SK-N-SH (cell line): Measurements from ENCODE around the gene RAP2C. TPM values are rescaled to one million over a fixed set of nuclear protein-coding genes. Genes with fewer than 3 reads are reported as not detected.

Experiments used
- CTCF ChIA-PET: fragments of 300-600, 350-600 bp; formaldehyde crosslinking; extraction: SDS; loops from one replicate; lab custom pipeline; 2021; lab: Yijun Ruan, JAX
- POLR2A ChIA-PET: fragments of 350-600 bp; sonication (Branson Sonifier 250); formaldehyde crosslinking; extraction: SDS; loops from one replicate; lab custom pipeline; 2020; ENCODE audit warnings: antibody characterized with exemption, inconsistent platforms; lab: Yijun Ruan, JAX
- DNase-seq: peaks from one replicate; pipeline ENCODE4 v3.0.0; 2012
- H2AFZ ChIP-seq: fragments of 200-600 bp; sonication (generic); 2 replicates; pipeline ENCODE4 v1.8.1; 2016; ENCODE audit warnings: antibody characterized with exemption, mild to moderate bottlenecking, low read depth
- H3F3A ChIP-seq: fragments of 200-600 bp; sonication (generic); replicated peaks from 2 replicates; pipeline ENCODE3; 2016; ENCODE audit warnings: antibody characterized with exemption, mild to moderate bottlenecking; ENCODE audit not compliant: insufficient read depth
- H3K27ac ChIP-seq, 2 experiments: fragments of 200-500 bp in 1 of 2; fragments of 200-600 bp in 1 of 2; sonication (Bioruptor generic) in 1 of 2; sonication (generic), shearing (Covaris generic) in 1 of 2; 2 replicates each; pipeline versions ENCODE4 v1.5.1 to v1.6.1; 2014 to 2016; ENCODE audit warnings: low read depth in 2 of 2, inconsistent platforms in 1 of 2, low read length in 1 of 2, mild to moderate bottlenecking in 1 of 2, mixed read lengths in 1 of 2
- H3K27me3 ChIP-seq: fragments of 200-600 bp; sonication (generic), shearing (Covaris generic); 2 replicates; pipeline ENCODE4 v1.6.1; 2016; ENCODE audit warnings: mixed run types; ENCODE audit not compliant: insufficient read depth
- H3K36me3 ChIP-seq, 2 experiments: fragments of 200-500 bp in 1 of 2; fragments of 200-600 bp in 1 of 2; sonication (Bioruptor generic) in 1 of 2; sonication (generic) in 1 of 2; replicated peaks in 1 of 2; 2 replicates each; pipeline versions ENCODE3 to v1.5.1; 2014 to 2016; ENCODE audit warnings: low read length in 1 of 2, mild to moderate bottlenecking in 1 of 2; ENCODE audit not compliant: insufficient read depth in 2 of 2, control insufficient read depth in 1 of 2
- H3K4me1 ChIP-seq, 2 experiments: fragments of 200-500 bp in 1 of 2; fragments of 200-600 bp in 1 of 2; sonication (Bioruptor generic) in 1 of 2; sonication (generic), shearing (Covaris generic) in 1 of 2; 2 replicates each; pipeline versions ENCODE4 v1.5.1 to v1.6.1; 2014 to 2016; ENCODE audit warnings: low read depth in 1 of 2, low read length in 1 of 2, mixed run types in 1 of 2; ENCODE audit not compliant: insufficient read depth in 2 of 2, control insufficient read depth in 1 of 2
- H3K4me2 ChIP-seq: fragments of 200-600 bp; sonication (generic), shearing (Covaris generic); 2 replicates; pipeline ENCODE4 v1.6.1; 2017; ENCODE audit warnings: mixed run types
- H3K4me3 ChIP-seq, 2 experiments: fragments of 200-500 bp in 1 of 2; fragments of 200-600 bp in 1 of 2; sonication (Bioruptor generic) in 1 of 2; sonication (generic), shearing (Covaris generic) in 1 of 2; 2 replicates each; pipeline versions ENCODE4 v1.5.1 to v1.8.1; 2014 to 2016; ENCODE audit warnings: low read depth in 2 of 2, inconsistent platforms in 1 of 2, low read length in 1 of 2, mild to moderate bottlenecking in 1 of 2, mixed read lengths in 1 of 2, moderate library complexity in 1 of 2
- H3K79me2 ChIP-seq: fragments of 200-600 bp; sonication (generic); 2 replicates; pipeline ENCODE4 v1.8.1; 2017; ENCODE audit warnings: mild to moderate bottlenecking; ENCODE audit not compliant: insufficient read depth
- H3K9ac ChIP-seq: fragments of 200-600 bp; sonication (generic); 2 replicates; pipeline ENCODE4 v1.6.1; 2017; ENCODE audit warnings: mixed run types
- H3K9me2 ChIP-seq: fragments of 200-600 bp; sonication (generic); 2 replicates; pipeline ENCODE4 v1.6.1; 2017; ENCODE audit warnings: mixed run types
- H3K9me3 ChIP-seq: fragments of 200-600 bp; sonication (generic); 2 replicates; pipeline ENCODE4 v1.6.1; 2017; ENCODE audit warnings: mixed run types, mild to moderate bottlenecking, moderate library complexity
- H4K20me1 ChIP-seq: fragments of 200-600 bp; sonication (generic); 2 replicates; pipeline ENCODE4 v1.6.1; 2017; ENCODE audit warnings: mild to moderate bottlenecking, mixed run types; ENCODE audit not compliant: insufficient read depth
- ELF1 ChIP-seq: IDR thresholded peaks from 2 replicates; pipeline ENCODE4 v1.4.0; 2012
- EP300 ChIP-seq, 2 experiments: IDR thresholded peaks; 2 replicates each; pipeline versions ENCODE4 v1.4.0 to v1.6.1; 2012; ENCODE audit warnings: borderline replicate concordance in 1 of 2, low read depth in 1 of 2, low read length in 1 of 2
- GABPA ChIP-seq: IDR thresholded peaks from 2 replicates; pipeline ENCODE4 v1.4.0; 2012; ENCODE audit warnings: low read depth, mild to moderate bottlenecking
- GATA2 ChIP-seq: sonication (generic); formaldehyde crosslinking; IDR thresholded peaks from 2 replicates; pipeline ENCODE4 v1.5.0; 2020; ENCODE audit warnings: mild to moderate bottlenecking, missing genetic modification reagents
- JUND ChIP-seq: IDR thresholded peaks from 2 replicates; pipeline ENCODE4 v1.4.0; 2012
- POLR2AphosphoS5 ChIP-seq: IDR thresholded peaks from 2 replicates; pipeline ENCODE4 v1.6.1; 2012; ENCODE audit warnings: low read depth, low read length
- RCOR1 ChIP-seq: fragments of 150-350 bp; IDR thresholded peaks from 2 replicates; pipeline ENCODE4 v1.6.1; 2017; ENCODE audit warnings: antibody characterized with exemption, low read length
- RXRA ChIP-seq: IDR thresholded peaks from 2 replicates; pipeline ENCODE4 v1.4.0; 2012; ENCODE audit warnings: low read depth, mild to moderate bottlenecking, borderline replicate concordance
- SMC3 ChIP-seq: IDR thresholded peaks from 2 replicates; pipeline ENCODE4 v1.6.1; 2012; ENCODE audit warnings: low read depth, low read length, improper control_type of control experiment
- TCF12 ChIP-seq: IDR thresholded peaks from 2 replicates; pipeline ENCODE4 v1.4.0; 2012
- USF2 ChIP-seq: fragments of 150-350 bp; IDR thresholded peaks from 2 replicates; pipeline ENCODE4 v1.6.1; 2017; ENCODE audit warnings: antibody characterized with exemption, low read length, low read depth, borderline replicate concordance
- WGBS: methylation state at CpG from one replicate; pipeline ENCODE4 v1.1.6; 2017; ENCODE audit warnings: low lambda C conversion rate; 5-methylcytosine and 5-hydroxymethylcytosine counted together
- polyA plus RNA-seq, 3 experiments: library from polyadenylated mRNA; depleted of rRNA; stranded (reverse); fragments of >200 nt; gene quantifications; 2 replicates each; pipeline ENCODE4 v1.2.3, GENCODE V29; 2012
- TF ChIP-seq, protein P1 (sequence below): IDR thresholded peaks from 2 replicates; pipeline ENCODE4; 2012
- TF ChIP-seq, protein P2 (sequence below): IDR thresholded peaks from 2 replicates; pipeline ENCODE4 v1.4.0; 2012; ENCODE audit warnings: low read depth
- TF ChIP-seq, protein P3 (sequence below): IDR thresholded peaks from 2 replicates; pipeline ENCODE4 v1.6.1; 2012; ENCODE audit warnings: mild to moderate bottlenecking, low read depth, low read length, moderate library complexity

The RAP2C gene
- polyA plus RNA-seq, 1 of the 3 experiments (the other 2 are of a cell fraction), result 5.5 TPM

DNA sequence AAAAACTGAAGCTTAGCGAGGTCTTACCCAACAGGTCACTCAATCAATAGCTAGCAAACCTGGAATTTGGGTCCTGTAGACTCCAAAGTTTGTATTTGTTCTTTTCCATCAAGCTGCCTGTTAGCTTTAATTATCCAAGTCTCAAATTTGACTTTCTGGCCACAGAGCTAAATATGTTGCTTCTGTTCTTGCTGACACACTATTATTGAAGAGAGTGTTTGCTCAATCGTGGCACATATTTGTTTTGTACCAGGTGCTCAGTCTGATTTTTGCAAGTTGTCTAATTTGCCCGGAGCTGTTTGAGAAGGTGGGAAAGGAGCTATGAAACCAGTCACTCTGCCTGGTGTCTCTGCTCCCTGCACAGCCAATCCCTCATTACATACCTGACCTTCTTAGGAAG lies 49.7 kb downstream of the RAP2C start:
- Histone ChIP-seq H3K27ac (no peak overlapping the region), H3K9me3 (peaks cover 7% of the 10 kb centered on the region; the same call in 1 of the 2 replicates), H3K4me3 (no peak overlapping the region), H4K20me1 (no peaks in the 10 kb centered on the region), H3K9ac (no peak overlapping the region), H3K79me2 (no peaks in the 10 kb centered on the region), H3K9me2 (no peaks in the 10 kb centered on the region), H3K4me2 (no peak overlapping the region), H3K4me1 (peaks cover 0 to 3% of the 10 kb centered on the region in 2 experiments; a peak in 1 of 4 replicates), H3F3A (no peaks in the 10 kb centered on the region), H2AFZ (no peak overlapping the region), H3K36me3 (no peaks in the 10 kb centered on the region), H3K27me3 (no peaks in the 10 kb centered on the region; the same call in 1 of the 2 replicates)
- DNase-seq, result no peak
- WGBS, result 19% methylated on average over 3 of the region's 3 CpGs
- ChIA-PET CTCF (interaction anchor here (0.5 to 1.3 kb wide), 2 partner anchors 39 to 98 kb away, joined by 3 read pairs; no protein-coding TSS in a partner anchor), POLR2A (no interaction called here)
- TF ChIP-seq POLR2AphosphoS5 (no peak), ELF1 (no peak), SMC3 (no peak), TCF12 (no peak), USF2 (no peak), JUND (no peak), EP300 (IDR thresholded peaks at IDR 0.05; ENCODE audit: borderline replicate concordance in 1 of 2, low read depth in 1 of 2, low read length in 1 of 2) (no peak), GATA2 (CRISPR knock-in tag) (no peak), RXRA (no peak), GABPA (no peak), RCOR1 (no peak)
- TF ChIP-seq, protein P1, sequence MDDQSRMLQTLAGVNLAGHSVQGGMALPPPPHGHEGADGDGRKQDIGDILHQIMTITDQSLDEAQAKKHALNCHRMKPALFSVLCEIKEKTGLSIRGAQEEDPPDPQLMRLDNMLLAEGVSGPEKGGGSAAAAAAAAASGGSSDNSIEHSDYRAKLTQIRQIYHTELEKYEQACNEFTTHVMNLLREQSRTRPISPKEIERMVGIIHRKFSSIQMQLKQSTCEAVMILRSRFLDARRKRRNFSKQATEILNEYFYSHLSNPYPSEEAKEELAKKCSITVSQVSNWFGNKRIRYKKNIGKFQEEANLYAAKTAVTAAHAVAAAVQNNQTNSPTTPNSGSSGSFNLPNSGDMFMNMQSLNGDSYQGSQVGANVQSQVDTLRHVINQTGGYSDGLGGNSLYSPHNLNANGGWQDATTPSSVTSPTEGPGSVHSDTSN, result no peak
- TF ChIP-seq, protein P2, sequence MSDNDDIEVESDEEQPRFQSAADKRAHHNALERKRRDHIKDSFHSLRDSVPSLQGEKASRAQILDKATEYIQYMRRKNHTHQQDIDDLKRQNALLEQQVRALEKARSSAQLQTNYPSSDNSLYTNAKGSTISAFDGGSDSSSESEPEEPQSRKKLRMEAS, result no peak
- TF ChIP-seq, protein P3, sequence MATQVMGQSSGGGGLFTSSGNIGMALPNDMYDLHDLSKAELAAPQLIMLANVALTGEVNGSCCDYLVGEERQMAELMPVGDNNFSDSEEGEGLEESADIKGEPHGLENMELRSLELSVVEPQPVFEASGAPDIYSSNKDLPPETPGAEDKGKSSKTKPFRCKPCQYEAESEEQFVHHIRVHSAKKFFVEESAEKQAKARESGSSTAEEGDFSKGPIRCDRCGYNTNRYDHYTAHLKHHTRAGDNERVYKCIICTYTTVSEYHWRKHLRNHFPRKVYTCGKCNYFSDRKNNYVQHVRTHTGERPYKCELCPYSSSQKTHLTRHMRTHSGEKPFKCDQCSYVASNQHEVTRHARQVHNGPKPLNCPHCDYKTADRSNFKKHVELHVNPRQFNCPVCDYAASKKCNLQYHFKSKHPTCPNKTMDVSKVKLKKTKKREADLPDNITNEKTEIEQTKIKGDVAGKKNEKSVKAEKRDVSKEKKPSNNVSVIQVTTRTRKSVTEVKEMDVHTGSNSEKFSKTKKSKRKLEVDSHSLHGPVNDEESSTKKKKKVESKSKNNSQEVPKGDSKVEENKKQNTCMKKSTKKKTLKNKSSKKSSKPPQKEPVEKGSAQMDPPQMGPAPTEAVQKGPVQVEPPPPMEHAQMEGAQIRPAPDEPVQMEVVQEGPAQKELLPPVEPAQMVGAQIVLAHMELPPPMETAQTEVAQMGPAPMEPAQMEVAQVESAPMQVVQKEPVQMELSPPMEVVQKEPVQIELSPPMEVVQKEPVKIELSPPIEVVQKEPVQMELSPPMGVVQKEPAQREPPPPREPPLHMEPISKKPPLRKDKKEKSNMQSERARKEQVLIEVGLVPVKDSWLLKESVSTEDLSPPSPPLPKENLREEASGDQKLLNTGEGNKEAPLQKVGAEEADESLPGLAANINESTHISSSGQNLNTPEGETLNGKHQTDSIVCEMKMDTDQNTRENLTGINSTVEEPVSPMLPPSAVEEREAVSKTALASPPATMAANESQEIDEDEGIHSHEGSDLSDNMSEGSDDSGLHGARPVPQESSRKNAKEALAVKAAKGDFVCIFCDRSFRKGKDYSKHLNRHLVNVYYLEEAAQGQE, result no peak
